GM21576 (cell line): ENCODE data around the gene TSPAN9.

Experiments
- ATAC-seq: cut with Tn5 transposase; IDR thresholded peaks from one replicate; pipeline ENCODE4 v1.9.1; 2021; ENCODE audit warnings: mild to moderate bottlenecking, moderate library complexity; ENCODE audit not compliant: unreplicated experiment

TSPAN9 gene

GRCh38 chr12:3325736-3326135 lies 248.6 kb downstream of the TSPAN9 start:
- ATAC-seq: no peak

DNA sequence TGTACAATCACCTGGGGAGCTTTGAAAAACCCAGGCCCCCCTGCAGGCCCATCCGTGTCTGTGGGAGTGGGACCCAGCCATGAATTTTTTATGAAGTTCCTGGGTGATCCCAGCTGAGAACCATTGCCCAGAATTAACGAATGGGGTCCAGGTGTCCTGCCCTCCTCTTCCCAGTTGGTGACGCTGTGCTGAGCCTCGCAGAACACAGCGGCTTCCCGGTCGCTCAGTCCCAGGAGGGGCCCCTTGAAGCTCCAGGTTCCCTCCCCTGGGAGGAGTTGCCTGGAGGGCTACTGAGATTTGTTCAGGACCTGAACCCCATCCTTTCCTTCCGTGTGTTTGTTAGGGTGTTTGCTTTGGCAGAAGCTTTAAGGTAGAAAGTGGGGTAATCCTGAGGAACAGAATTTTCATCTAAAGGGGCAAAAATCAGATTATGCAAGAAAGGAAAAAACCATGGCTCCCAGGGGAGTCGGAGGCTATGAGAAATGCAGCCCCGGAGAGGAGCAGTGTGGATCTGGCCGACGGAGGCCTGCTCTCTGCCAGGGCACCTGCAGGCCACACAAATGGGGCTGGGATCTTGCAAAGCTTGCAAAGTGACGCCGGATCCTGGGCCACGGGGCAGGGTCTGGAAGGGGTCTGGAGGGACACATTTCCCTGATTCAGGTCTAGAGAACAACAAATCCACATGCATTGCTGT lies 249.1 kb downstream of the TSPAN9 start:
- no peak for ATAC-seq

GRCh38 chr12:3326850-3327780 lies 249.9 kb downstream of the TSPAN9 start:
- ATAC-seq: no peak

GRCh38 chr12:3328081-3328480 lies 250.9 kb downstream of the TSPAN9 start:
- no peak for ATAC-seq

- ATAC-seq: no peak
Observed at GRCh38 chr12:3328571-3328970, 251.4 kb downstream of the TSPAN9 start.

DNA sequence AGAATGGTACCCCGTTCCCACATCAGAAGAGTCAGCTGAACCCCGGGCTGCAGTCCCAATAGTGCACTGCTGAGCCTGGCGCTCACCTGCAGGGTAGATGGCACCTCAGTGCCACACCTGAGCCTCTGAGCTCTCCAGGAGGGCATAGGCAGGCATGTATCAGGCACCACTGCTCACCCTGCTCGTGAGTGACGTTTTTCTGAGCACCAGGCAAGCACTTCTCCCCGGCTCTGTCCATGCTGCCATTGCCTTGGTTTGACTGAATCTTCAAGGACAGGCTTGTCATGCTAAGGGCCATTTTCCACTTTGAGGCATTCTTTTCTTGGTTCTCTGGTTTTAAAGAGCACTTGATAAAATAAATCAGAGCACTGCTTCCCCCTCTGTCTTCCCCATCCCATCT lies 252.2 kb downstream of the TSPAN9 start:
- no peak for ATAC-seq

DNA sequence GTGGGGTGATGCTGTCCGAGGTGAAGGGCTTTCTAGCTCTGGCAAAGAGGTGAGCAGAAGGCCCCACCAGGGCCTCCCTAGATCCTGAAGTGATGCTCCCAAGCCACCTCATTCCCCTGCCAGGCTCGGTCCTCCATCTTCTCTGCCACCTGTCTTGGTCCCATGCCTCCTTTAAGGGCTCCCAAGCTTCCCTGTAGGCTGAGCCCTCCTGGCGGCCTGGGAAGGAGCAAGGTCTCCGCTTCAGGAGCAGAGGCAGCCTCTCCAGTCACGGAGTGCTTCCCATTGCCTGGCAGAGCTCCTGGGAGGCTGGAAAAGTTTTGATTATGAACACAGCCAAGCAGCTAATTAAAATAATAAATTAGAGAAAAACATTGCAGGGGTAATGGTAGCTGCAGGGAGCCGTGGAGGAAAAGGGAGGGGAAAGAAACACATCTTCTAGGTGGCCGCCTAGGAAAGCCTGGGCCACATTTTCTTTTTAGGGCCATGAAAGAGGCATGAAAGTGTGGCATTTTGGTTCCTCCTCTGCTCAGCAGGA lies 253.9 kb downstream of the TSPAN9 start:
- no peak for ATAC-seq

DNA sequence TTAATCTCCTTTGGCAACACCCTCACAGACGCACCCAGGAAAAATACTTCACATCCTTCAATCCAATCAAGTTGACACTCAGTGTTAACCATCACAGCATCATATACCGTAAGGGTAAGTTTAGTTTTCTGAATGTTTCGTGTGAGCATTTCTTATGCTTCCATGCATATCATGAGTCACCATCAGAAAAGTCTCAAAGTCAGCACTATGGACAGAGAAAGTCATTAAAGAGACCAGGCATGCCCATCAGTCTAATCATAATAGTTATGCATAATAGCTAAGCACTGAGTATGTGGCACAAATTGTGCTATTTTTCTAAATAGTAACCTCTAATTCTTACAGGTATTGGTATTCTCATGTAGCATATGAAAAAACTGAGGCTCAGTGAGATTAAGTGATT lies 255.0 kb downstream of the TSPAN9 start:
- no peak for ATAC-seq

DNA sequence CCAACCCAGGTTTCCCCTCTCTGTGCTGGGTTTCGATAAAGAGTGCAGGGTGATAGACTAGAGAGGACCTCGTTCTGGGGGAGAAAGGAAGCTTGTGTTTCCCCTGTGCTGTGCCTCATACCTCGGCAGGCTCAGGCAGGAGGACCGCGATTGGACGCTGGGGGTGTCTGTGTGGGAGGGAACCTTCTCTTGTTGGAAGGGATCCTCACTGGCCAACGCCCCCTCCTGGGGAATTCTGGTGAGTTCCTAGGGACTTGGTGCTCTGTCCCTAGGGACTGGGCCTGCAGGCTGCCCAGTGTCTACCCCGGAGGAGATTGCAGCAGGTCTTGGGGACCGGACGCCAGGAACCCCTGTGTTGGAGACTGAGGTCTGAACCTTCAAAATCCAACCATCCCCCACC lies 256.4 kb downstream of the TSPAN9 start:
- no peak for ATAC-seq

- no peak for ATAC-seq
Observed at GRCh38 chr12:3333991-3334391, 256.8 kb downstream of the TSPAN9 start.

GRCh38 chr12:3335078-3335487 lies 257.9 kb downstream of the TSPAN9 start:
- no peak for ATAC-seq
